HG02870 (cell line): ENCODE data around the gene CTNNBIP1.

Source experiments
- ATAC-seq: cut with Tn5 transposase; IDR thresholded peaks from one replicate; pipeline ENCODE4 v1.9.1; 2021; ENCODE audit warnings: mild to moderate bottlenecking, moderate library complexity; ENCODE audit not compliant: unreplicated experiment

CTNNBIP1 gene

DNA sequence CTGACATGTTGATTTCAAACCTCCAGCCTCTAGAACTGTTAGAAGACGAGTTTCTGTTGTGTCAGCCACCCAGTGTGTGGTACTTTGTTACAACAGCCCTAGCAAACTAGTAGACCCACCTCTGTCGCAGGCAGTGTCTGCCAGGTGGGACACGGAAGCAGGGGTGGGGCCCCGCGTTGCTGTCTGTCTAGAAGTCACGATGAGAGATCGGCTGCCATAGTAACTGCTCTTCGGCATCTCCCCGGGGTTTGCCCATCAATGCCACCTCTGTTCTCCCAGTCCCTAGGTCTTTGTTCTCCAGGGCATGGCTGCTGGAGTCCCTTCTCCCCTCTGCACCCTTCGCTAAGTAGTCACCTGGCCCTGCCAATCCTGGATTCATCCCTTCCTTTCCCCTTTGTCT is 71.1 kb downstream of the CTNNBIP1 start:
- ATAC-seq: no peak

DNA sequence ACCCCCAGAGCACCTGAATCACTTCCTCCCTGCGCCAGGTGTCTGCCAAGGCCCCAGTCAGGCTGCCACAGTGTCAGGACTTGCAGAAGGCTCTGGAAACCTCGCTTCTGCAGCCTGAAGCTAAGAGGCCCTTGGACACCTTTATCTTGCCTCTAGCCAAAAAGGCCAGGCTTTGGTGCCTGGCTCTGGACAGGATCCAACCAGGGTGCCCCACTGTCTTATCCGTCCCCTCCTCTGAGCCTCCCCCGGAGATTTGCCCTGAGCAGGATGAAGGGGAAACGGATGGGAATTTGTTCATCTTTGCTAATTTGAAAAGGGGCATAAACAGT is 73.5 kb downstream of the CTNNBIP1 start:
- ATAC-seq: no peak

DNA sequence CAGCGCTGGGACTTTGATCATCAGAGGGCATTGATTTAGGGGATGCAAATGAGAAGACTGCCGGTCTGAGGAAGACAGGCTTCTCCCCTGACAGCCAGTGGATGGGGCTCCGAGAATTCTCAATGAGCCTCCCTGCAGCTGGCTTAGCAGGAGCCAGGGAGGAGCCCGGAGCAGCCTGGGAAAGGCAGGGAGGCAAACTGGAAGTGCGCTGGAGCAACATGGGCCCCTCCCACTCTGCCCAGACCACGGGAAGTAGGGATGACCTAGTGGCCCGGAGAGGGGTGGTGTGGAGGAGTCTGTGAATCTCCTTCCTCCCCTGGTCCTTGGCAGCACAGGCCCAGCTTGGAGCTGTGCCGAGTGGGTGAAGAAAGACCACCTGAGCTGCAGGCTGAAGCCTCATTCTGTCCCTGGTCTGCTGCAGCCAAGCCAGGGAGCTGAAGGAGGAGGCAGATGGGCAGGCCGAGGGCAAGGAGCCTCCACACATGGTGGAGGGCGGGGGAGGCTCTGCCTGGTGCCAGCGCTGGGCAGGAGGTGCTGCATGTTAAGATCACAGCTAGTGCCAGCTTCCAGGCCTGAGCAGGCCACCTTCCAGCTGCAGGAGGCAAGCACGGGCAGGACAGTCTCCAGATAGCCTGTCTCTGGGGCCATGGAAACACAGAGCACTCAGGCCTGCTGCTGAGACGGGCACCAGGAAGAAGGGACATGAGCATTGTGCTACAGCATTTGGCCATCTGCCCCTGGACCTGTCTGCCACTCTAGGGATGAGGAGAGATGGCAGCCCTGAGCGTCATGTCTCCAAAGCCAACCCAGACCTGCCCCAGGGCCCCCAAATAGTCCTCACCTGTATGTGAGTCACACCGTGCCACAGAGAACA is 74.1 kb downstream of the CTNNBIP1 start:
- no peak for ATAC-seq

DNA sequence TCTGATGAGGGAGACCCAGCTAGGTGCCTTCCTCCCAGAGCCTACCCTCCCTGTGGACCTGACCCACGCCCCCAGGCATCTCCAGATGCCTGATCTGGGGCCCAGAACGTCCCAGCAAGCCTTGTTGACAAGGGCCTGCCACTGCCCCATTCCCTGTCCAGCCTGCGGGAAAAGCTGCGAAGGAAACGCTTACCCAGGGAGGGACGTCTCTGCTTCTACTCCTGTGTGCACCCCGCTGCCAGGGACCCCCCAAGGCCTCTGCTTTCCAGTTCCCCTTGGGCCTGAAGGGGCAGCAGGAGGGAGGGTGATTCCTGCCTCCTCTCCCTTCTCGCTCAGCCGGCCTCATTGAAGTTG is 74.7 kb downstream of the CTNNBIP1 start:
- no peak for ATAC-seq

DNA sequence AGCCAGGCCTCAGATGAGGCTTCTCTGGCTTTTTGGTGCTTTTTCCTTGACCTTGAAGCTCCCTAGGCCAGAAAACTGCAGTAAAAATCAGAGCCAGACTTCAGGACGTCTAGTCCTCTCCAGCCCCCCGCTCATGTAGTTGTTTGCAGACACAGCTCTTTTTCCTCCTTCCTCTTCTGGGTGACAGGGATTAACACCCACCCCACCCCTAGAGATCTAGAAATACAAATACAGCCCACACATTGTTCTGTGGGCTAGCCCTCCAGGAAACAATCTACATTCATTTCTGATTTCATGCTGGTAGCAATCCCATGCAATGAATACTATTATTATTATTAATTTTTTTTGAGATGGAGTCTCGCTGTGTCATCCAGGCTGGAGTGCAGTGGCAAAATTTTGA is 76.4 kb downstream of the CTNNBIP1 start:
- ATAC-seq: no peak

DNA sequence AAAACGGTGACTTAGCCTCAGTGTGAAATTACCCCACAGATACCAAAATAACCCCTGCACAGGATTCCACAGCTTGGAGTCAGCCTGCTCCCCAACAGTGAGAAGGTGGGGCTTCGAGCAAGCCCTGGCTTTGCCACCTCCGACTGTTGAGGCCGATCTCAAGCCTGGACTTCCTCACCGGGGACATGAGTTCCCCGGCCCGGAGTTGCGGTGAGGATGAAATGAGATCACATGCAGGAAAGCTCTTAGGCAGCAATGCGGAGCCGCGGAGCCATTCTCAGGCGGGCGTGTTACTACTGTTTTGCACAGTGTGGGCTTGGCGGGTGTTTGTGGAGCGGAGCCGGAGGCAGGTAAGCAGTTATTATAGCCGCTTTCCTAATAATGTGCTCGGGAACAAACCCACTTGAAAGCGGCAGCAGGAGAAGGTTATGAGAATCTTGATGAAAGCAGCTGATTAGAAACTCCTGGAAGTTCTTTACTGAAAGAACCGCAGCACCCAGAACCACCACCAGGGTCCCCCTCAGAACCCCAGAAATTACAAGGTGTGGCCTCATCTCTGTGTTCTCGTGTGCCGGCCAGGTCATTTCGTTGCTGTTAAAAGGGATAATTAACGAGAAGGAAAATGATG is 82.4 kb downstream of the CTNNBIP1 start:
- ATAC-seq: no peak

DNA sequence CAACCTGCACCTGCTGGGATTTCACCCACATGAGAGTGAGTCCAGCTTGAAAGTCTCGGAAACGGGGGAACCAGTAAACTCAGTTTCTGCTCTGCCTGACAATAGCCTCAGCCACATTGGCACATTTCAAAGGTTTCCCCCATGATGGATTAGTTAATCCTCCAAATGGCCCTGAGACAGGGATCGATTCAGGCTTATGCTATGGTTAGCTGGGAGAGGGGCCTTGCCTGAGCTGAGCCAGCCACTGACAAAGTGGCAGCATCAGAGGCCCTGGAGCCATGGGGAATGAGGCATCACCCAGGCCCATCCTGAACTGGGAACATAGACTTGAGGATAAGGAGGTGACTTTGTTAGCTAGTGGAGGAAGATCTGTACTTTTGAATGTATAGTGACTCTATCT is 83.5 kb downstream of the CTNNBIP1 start:
- no peak for ATAC-seq

DNA sequence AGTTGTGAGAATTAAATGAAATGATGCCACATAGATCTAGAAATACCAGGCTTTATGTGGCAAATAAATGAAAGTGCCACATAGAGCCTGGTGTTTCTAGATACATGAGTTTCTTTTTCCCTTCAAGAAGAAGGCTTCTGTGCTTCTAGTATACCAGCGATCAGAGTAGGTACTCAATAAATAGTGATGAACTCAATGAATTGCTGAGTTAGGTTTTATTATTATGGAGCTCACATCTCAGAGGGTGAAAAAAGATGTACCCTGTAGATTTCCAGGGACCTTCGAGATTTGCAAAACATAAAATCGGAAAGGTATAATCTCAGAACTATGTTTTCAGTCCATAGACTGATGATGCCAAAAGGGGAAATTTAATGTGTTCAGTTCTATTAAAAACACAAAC is 84.0 kb downstream of the CTNNBIP1 start:
- no peak for ATAC-seq

DNA sequence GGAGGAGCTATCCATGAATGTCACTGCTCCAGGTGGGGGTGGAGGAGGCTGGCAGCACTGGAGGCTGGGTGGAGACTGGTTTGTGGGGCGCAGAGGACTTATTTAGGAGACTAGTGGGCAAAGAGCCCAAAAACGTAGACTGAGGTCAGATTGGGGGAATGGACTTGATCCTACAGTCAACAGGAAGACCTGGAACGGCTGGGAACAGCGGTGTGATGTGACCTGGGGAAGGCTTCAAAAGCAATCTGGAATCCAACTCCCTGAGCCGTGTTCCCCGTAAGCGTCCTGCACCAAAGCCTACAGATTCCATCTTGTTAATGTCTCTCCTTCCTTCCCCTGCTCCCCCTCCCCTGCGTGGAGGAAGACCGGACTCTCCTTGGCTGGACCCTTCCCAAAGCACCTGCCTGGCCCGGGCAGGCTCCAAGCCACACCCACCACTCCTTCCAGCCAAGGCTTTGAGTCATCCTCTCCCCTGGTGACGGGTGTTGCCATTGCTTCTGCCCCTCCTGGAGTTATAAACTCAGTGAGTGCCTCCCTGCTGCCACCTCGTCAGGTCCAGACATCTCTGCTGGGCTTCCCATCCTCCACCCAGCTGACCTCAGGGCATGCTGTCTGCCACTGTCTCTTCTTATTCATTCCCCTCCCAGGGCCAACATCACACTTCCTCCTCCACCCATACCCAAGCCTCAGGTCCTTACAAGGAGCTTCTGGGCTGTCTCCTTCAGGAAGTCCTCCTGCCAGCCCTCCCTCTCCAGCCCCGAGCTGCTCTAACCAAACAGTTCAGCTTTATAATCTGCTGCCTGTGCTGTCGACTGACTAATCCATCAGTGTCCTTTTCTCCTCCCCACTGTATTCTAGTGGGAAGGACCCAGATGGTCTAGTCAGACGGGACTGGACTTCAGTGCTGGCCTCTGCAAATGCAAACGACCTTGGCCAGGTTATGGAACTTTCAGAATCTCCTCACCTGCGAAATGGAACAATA is 84.7 kb downstream of the CTNNBIP1 start:
- no peak for ATAC-seq

DNA sequence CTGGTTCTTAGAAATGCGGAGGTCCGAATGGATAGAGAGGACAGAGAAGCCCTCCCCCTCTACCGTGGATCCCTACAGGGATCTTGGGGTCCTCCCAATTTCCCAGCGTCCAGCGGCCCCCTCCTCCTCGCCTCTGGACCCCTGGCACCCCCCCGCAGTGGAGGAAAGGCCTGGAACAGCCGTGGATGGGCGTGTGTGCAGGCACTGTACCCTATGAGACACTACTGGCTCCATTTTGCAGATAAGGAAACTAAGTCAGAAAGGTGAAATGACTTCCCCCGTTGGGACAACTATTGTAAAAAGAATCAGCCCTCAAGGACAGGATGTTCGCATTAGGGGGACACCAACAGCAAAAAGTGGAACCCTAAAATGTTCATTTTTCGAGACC is 85.4 kb downstream of the CTNNBIP1 start:
- ATAC-seq: no peak

DNA sequence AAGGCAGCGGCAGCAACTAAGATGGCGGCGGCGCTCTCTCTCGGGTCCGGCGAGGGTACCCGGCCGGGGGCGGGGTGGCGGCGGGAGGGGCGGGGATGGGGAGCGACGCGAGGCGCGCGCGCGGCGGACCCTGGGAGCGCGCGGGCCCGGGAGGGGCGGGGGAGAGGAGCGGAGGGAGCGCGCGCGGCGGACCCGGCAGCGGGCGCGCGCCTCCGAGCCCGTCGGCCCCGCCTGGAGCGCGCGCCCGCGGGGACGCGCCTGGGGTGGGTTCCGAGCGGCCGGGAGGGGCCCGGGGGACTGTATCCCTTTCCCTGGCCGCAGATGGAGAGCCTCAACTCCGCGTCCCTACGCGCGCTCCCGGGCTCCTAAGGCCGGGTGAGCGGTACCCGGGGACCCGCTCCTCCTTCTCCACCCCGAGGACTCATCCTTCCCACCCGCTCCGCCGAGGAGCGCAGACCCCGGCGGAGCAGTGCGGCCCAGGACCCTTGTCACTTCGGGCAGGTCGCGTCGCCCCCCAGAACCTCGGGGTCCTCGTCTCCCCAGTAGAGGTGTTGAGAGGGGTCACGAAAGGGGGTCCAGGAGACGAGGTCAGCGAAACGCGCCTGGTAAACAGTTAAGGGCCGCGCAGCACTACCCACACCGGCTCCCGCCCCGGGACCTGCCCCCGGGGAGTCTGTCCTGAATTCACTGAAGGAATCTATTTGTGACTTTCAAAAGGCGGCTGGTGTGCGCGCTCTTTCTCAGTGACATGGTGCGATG is 85.9 kb downstream of the CTNNBIP1 start, which contains the start of gene CLSTN1:
TSS of gene CLSTN1 (minus strand) at position 23 of the 759 bp plus-strand sequence. CDS start 232 bp downstream, outside the sequence.
- ATAC-seq: no peak

DNA sequence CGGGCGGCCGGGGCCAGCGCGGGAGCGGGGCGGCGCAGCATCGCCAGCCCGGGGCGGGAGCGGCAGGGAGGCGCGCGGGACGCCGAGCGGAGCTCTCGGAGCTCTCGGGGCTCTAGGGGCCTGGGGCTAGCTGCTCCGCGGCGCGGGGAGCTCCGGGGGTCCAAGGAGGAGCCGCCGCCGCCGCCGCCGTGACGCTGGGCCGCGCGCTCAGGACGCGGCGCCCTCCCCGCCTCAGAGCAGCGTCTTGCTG is 86.5 kb downstream of the CTNNBIP1 start:
- ATAC-seq: no peak

DNA sequence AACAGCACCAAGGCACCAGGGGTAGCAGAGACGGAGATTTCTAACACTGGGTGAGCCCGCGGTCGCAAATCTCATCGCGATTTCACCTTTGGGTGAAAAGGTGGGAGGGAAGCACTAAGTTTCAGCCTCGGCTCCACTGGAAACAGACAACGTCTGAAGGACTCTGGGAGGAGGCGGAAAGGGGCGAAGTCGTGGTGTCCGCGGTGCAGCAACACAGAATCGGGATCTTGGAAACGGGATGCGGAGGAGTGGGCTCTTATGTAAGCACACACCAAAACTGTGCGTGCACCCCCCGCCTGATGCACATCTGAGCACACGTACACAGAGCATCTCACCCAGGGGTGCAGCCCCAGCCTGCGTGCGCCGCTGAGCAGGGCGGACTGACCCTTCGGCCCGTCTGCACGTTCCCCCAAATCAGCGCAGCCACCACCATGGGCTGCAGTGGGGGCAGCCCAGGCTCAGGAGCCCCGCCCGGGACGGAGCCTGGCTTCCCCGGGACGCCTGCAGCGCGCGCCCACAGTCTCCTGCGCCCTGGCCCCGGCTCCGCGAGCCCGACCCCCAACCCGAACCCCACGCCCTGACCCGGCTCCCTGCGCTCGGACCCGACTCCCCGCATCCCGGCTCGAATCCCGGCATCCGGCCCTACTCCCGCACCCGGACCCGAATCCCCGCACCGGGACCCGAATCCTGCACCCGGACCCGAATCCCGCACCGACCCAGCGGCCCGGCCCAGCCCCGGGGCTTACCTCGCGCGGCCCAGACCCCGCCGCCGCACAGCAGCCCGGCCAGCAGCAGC is 87.0 kb downstream of the CTNNBIP1 start:
- no peak for ATAC-seq

DNA sequence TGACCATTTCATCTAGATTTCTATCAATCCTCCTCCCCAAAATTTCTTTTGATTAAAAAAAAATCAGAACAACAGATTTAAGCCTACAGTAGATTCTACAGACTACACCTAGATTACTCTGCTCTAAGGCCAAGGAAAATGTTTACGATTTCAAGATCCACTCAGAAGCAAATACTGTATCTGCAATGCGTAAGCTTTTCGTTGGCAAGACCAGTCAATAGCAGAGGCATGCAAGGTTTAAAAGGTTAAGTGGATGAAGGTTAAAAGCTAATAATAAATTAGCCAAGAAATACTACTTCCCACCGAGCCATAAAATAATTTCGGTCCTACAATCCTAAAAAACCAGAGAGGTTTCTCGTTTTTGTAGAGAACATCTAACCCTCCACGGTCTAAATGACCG is 87.6 kb downstream of the CTNNBIP1 start:
- no peak for ATAC-seq

DNA sequence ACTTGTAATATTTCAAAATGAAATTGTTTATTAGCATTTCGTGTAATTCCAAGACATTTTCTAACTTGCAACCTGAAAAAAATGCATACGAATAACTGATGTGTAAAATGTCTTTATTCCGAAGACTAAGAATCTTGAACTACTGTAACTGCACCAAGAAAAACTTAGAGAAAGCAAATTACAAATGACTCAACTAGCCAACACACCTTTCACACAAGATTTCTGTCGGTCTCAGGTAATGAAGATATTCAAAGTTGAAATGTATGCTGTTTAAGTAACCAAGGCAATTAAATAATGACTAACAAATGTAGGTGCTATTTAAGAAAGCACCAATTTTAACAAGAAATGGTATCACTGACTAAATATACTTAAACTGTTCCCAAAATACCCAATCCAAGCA is 88.4 kb downstream of the CTNNBIP1 start:
- no peak for ATAC-seq

DNA sequence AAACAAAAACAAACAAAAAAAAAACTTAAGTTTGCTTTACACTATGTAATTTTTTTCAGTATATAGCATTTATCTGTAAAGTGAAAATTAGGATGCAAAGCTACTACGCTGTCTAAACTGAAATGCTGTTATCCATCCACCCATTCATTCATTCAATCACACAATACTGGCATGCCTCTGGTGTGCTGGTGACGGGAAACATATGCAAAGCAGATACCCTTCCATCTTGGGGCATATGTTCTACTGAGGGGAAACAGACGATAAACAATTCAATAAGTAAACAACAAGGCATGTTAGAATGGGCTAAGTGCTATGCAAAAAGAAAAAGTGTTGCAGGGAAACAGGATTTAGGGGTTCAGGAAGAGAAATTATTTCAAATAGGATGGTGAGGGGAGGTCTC is 89.5 kb downstream of the CTNNBIP1 start:
- ATAC-seq: no peak

DNA sequence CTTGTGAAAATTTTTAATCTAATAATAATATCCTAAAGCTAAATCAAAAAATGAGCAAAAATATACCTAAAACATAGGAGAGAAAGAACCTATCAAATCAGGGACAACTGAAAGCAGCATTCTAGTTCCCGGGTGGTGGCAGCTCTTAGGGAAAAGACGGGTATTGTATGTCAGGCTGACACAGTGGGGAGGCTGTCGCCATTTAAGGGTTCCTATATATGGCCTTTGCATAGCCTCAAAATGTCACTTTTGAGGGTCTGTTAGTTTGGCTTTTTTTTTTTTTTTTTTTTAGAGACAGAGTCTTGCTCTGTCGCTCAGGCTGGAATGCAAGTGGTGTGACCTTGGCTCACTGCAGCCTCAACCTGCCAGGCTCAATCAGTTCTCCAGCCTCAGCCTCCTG is 92.3 kb downstream of the CTNNBIP1 start:
- ATAC-seq: no peak

DNA sequence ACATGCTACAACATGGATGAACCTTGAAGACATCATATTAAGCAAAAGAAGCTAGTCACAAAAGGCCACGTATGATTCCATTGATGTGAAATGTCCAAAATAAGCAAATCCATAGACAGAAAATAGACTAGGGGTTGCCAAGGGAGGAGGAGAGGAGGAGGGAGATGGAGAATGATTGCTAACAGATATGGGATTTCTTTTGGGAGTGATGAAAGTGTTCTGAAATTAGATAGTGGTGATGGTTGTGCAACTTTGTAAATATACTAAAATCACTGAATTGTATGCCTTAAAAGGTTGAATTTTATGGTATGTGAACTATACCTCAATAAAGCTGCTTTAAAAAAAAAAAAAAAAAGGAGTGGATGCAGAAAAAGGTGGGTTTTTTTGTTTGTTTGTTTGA is 93.9 kb downstream of the CTNNBIP1 start:
- no peak for ATAC-seq

DNA sequence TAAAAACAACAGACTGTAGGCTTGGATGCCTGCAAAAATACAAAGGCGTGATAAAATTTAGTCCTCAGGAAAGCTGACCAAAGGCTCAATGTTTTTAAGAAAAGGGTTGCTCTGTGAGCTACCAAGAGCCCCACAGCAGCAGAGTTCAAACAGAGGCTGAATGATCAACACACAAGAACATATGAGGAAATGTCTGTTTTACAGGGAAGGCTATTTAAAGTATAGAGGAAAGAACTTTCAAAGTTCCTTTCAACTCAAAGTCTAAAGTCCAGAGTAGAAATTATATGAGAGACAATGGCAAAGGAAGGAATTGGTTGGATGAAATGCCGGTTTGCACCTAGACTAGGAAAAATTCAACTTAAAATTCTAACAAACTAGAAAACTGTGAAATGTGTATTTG is 94.9 kb downstream of the CTNNBIP1 start:
- ATAC-seq: no peak

DNA sequence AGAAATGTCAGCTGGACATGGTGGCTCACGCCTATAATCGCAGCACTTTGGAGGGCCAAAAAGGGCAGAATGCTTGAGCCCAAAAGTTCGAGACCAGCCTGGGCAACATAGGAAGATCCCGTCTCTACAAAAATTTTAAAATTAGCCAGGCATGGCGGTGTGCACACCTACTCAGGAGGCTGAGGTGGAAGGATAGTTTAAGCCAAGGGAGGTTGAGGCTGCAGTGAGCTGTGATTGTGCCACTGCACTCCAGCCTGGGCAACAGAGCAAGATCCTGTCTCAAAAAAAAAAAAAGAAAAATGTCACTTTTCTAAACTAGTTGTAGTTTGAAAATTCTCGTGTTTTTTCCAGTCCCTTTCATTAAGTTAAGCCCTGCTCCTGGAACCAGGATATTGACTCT is 95.5 kb downstream of the CTNNBIP1 start:
- ATAC-seq: no peak
